GM19193 (cell line): ENCODE results near the gene HK3.
A peak's percentile ranks its signal among the peaks of the same experiment; 100 is the strongest.

Experiments
- POLR2A ChIP-seq: IDR thresholded peaks from 4 replicates; pipeline ENCODE4 v1.6.1; 2011; ENCODE audit not compliant: insufficient read depth, insufficient read length; ENCODE audit errors: extremely low read depth

HK3 gene

GRCh38 chr5:176908675-176909368 lies 9.7 kb upstream of the HK3 start:
- TF ChIP-seq POLR2A, result no peak

GRCh38 chr5:176906796-176907195 lies 7.7 kb upstream of the HK3 start:
- TF ChIP-seq POLR2A, result no peak

- TF ChIP-seq POLR2A, result no peak
These were observed 7.0 kb upstream of the HK3 start for GRCh38 chr5:176906126-176906525.

GRCh38 chr5:176904276-176904675 lies 5.1 kb upstream of the HK3 start:
- TF ChIP-seq POLR2A, result no peak

GRCh38 chr5:176902911-176903664 lies 3.9 kb upstream of the HK3 start:
- no peak for TF ChIP-seq POLR2A

- TF ChIP-seq POLR2A, result no peak
These were observed 3.1 kb upstream of the HK3 start for GRCh38 chr5:176902102-176902814.

GRCh38 chr5:176901260-176902101 lies 2.3 kb upstream of the HK3 start:
- TF ChIP-seq POLR2A, result no peak

GRCh38 chr5:176900780-176901204 lies 1.6 kb upstream of the HK3 start:
- peak; percentile 21 for TF ChIP-seq POLR2A

- no peak for TF ChIP-seq POLR2A
These were observed 1.0 kb upstream of the HK3 start for GRCh38 chr5:176899946-176900779.

- no peak for TF ChIP-seq POLR2A
These were observed 1.9 kb downstream of the HK3 start for GRCh38 chr5:176897263-176897662.

- TF ChIP-seq POLR2A, result no peak
These were observed 3.3 kb downstream of the HK3 start for GRCh38 chr5:176895831-176896230.

- TF ChIP-seq POLR2A, result no peak
These were observed 4.8 kb downstream of the HK3 start for GRCh38 chr5:176894298-176894697.

GRCh38 chr5:176892663-176893062 lies 6.5 kb downstream of the HK3 start:
- no peak for TF ChIP-seq POLR2A
